ENCODE data around the gene GAA. TPM values are rescaled to one million over a fixed set of nuclear protein-coding genes. Genes with fewer than 3 reads are reported as not detected.

The GAA gene
- total RNA-seq, 5 donors from 2014 or later (not counting 1 experiment from before 2014, with no cell fraction given) = 32.0 to 47.2 (median 42.1) TPM

DNA sequence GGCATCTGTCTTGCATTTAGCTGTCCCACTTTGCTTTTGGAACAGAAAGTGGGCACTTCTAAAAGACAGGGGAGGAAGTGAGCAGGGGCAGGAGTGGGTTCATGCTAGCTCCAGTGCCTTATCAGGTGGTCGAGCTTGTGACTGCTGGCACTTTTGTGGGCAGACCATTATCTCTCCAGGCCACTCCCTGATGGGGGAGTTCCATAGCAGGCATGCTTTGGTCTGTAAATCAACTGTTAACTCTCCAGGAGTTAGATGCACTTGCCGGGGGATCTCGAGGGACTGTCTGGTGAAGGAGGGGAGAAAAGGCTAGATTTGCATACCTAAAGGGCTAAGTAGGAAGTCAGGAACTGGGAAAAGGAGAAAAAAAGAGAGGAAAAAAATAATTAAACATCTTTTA is 59.2 kb downstream of the GAA start:
- ChIA-PET CTCF (no interaction called here), POLR2A (no interaction called here)
- Histone ChIP-seq H3K27ac (ENCODE audit: low read length) (no peak overlapping the region), H3K4me1 (ENCODE audit: control insufficient read depth in 1 of 2, extremely low read depth in 1 of 2, insufficient read depth in 2 of 2, low read length in 2 of 2) (no peaks in the 10 kb centered on the region), H3K9me3 (no peaks in the 10 kb centered on the region), H3K27me3 (replicated peaks in 1 of 2; ENCODE audit: control insufficient read depth in 2 of 2, extremely low read depth in 1 of 2, insufficient read depth in 2 of 2, low read length in 1 of 2) (peaks cover 0 to 10% of the 10 kb centered on the region in 2 experiments), H3K4me3 (ENCODE audit: control insufficient read depth in 1 of 2, extremely low read depth in 1 of 2, low read length in 1 of 2) (no peak overlapping the region), H3K36me3 (ENCODE audit: control insufficient read depth in 2 of 2, extremely low read depth in 1 of 2, insufficient read depth in 1 of 2, low read length in 1 of 2) (no peaks in the 10 kb centered on the region)
- Mint-ChIP-seq H3K27ac (no peak overlapping the region), H3K36me3 (no peaks in the 10 kb centered on the region), H3K27me3 (peaks cover 7 to 19% of the 10 kb centered on the region in 2 donors), H3K9me3 (peaks cover 3 to 5% (median 5%) of the 10 kb centered on the region in 3 donors), H3K4me1 (peaks cover 0 to 4% (median 0%) of the 10 kb centered on the region in 3 donors), H3K4me3 (no peak overlapping the region)
- 20% methylated on average over 3 of the region's 3 CpGs for WGBS (ENCODE audit: insufficient coverage)
- ATAC-seq (replicated peaks in 1 of 4) = no peak
- no peak for DNase-seq

DNA sequence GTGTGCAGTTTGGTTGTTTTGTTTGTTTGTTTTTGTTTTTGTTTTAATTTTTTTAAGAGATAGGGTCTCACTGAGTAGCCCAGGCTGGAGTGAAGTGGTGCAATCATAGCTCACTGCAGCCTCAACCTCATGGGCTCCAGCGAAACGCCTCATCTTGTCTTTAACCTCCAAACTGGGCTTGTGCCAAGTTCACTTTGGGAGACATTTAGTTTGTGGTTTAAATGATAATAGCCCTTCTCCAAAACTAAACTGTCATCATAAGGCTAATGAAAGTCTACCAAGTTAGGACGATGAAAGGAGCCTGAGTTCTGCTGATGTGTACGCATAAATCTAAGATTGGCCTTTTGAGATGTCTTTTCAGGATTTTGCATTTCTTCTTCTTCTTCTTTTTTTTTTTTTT is 62.0 kb downstream of the GAA start:
- CTCF ChIA-PET = interaction anchor here (0.7 kb wide), 2 partner anchors 28 to 165 kb away, joined by 6 read pairs; no protein-coding TSS in a partner anchor
- H3K27me3 Mint-ChIP-seq = peaks cover 7 to 19% of the 10 kb centered on the region in 2 donors
- H3K27ac Mint-ChIP-seq = no peak overlapping the region

DNA sequence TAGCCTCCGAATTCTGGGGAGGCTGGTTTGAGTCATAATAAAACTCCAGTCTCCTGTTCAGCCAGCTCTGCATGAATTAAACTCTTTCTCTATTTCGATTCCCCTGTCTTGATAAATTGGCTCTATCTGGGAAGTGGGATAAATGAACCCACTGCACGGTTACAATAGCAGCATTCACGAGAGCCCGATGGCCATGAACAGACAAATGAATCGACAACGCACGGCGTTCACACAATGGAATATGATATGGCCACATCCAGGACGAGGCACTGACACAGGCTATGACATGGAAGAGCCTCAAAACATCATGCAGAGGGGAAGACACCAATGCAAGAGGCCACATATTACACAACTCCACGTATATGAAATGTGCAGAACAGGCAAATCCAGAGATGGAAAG is 62.8 kb downstream of the GAA start:
- H3K4me1 Mint-ChIP-seq = peaks cover 0 to 4% (median 0%) of the 10 kb centered on the region in 3 donors
- no peak overlapping the region for H3K27ac Mint-ChIP-seq
- CTCF ChIA-PET = interaction anchor here (0.7 kb wide), 2 partner anchors 28 to 166 kb away, joined by 6 read pairs; no protein-coding TSS in a partner anchor
- ATAC-seq (replicated peaks in 1 of 4) = no peak
- Histone ChIP-seq H3K36me3 (ENCODE audit: control insufficient read depth in 2 of 2, extremely low read depth in 1 of 2, insufficient read depth in 1 of 2, low read length in 1 of 2) (no peaks in the 10 kb centered on the region), H3K4me3 (ENCODE audit: control insufficient read depth in 1 of 2, extremely low read depth in 1 of 2, low read length in 1 of 2) (no peak overlapping the region), H3K27ac (ENCODE audit: low read length) (no peak overlapping the region), H3K4me1 (ENCODE audit: control insufficient read depth in 1 of 2, extremely low read depth in 1 of 2, insufficient read depth in 2 of 2, low read length in 2 of 2) (no peaks in the 10 kb centered on the region), H3K27me3 (replicated peaks in 1 of 2; ENCODE audit: control insufficient read depth in 2 of 2, extremely low read depth in 1 of 2, insufficient read depth in 2 of 2, low read length in 1 of 2) (peaks cover 0 to 17% of the 10 kb centered on the region in 2 experiments), H3K9me3 (no peaks in the 10 kb centered on the region)
- POLR2A ChIA-PET = interaction anchor here in 1 of 2 donors (0.6 kb wide), 1 partner anchor 17 kb away, joined by 3 read pairs; no protein-coding TSS in a partner anchor
- no peak overlapping the region for H3K4me3 Mint-ChIP-seq
- no peak for DNase-seq
- WGBS (ENCODE audit: insufficient coverage) = 86% methylated on average over 7 of the region's 11 CpGs
- H3K36me3 Mint-ChIP-seq = no peaks in the 10 kb centered on the region
- H3K27me3 Mint-ChIP-seq = peaks cover 7 to 19% of the 10 kb centered on the region in 2 donors
- H3K9me3 Mint-ChIP-seq = no peaks in the 10 kb centered on the region

More for the DNA sequence above, 62.0 kb downstream of the GAA start:
- Histone ChIP-seq H3K4me1 (ENCODE audit: control insufficient read depth in 1 of 2, extremely low read depth in 1 of 2, insufficient read depth in 2 of 2, low read length in 2 of 2) (no peaks in the 10 kb centered on the region), H3K9me3 (no peaks in the 10 kb centered on the region), H3K27me3 (replicated peaks in 1 of 2; ENCODE audit: control insufficient read depth in 2 of 2, extremely low read depth in 1 of 2, insufficient read depth in 2 of 2, low read length in 1 of 2) (peaks cover 0 to 15% of the 10 kb centered on the region in 2 experiments), H3K27ac (ENCODE audit: low read length) (no peak overlapping the region), H3K36me3 (ENCODE audit: control insufficient read depth in 2 of 2, extremely low read depth in 1 of 2, insufficient read depth in 1 of 2, low read length in 1 of 2) (no peaks in the 10 kb centered on the region), H3K4me3 (ENCODE audit: control insufficient read depth in 1 of 2, extremely low read depth in 1 of 2, low read length in 1 of 2) (no peak overlapping the region)
- Mint-ChIP-seq H3K4me3 (no peak overlapping the region), H3K4me1 (peaks cover 0 to 4% (median 0%) of the 10 kb centered on the region in 3 donors), H3K9me3 (no peaks in the 10 kb centered on the region), H3K36me3 (no peaks in the 10 kb centered on the region)
- POLR2A ChIA-PET = interaction anchor here in 1 of 2 donors (0.6 kb wide), 1 partner anchor 793 kb away, joined by 5 read pairs; no protein-coding TSS in a partner anchor
- DNase-seq (no peak), ATAC-seq (replicated peaks in 1 of 4) (no peak)
- no CpG with 5 or more reads among the region's 4 CpGs for WGBS (ENCODE audit: insufficient coverage)

DNA sequence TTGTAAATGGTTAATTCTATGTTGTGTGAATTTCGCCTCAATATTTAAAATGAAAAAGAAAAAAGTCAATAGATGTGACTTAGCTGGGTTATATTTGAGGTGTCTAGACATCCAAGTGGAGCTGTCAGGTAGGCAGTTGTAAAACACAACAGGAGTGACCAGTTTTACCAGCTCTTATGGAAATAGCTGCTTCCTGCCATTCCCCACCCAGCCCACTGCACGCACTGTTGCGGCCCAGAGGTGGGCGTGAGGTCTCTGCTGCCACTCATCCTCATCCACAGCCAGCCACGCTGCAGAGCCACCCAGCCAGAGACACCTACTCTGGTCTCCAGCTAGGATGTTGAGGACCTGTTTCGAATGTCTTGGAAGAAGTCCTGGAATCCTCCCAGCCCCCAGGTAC is 65.1 kb downstream of the GAA start:
- no peaks in the 10 kb centered on the region for H3K9me3 ChIP-seq
- no peaks in the 10 kb centered on the region for H3K4me1 ChIP-seq (ENCODE audit: control insufficient read depth in 1 of 2, extremely low read depth in 1 of 2, insufficient read depth in 2 of 2, low read length in 2 of 2)
- H3K27me3 ChIP-seq (replicated peaks in 1 of 2; ENCODE audit: control insufficient read depth in 2 of 2, extremely low read depth in 1 of 2, insufficient read depth in 2 of 2, low read length in 1 of 2) = peaks cover 0 to 24% of the 10 kb centered on the region in 2 experiments
- Mint-ChIP-seq H3K4me1 (no peaks in the 10 kb centered on the region), H3K4me3 (no peak overlapping the region), H3K27ac (no peak overlapping the region), H3K36me3 (no peaks in the 10 kb centered on the region), H3K9me3 (no peaks in the 10 kb centered on the region), H3K27me3 (peaks cover 0 to 7% of the 10 kb centered on the region in 2 donors)
- DNase-seq (no peak), ATAC-seq (replicated peaks in 1 of 4) (no peak)
- no peaks in the 10 kb centered on the region for H3K36me3 ChIP-seq (ENCODE audit: control insufficient read depth in 2 of 2, extremely low read depth in 1 of 2, insufficient read depth in 1 of 2, low read length in 1 of 2)
- ChIA-PET POLR2A (no interaction called here), CTCF (interaction anchor here in 1 of 2 donors (0.6 kb wide), 1 partner anchor 1835 kb away, joined by 3 read pairs; no protein-coding TSS in a partner anchor)
- H3K27ac ChIP-seq (ENCODE audit: low read length) = no peak overlapping the region
- H3K4me3 ChIP-seq (ENCODE audit: control insufficient read depth in 1 of 2, extremely low read depth in 1 of 2, low read length in 1 of 2) = no peak overlapping the region
- WGBS (ENCODE audit: insufficient coverage) = 100% methylated on average over 1 of the region's 6 CpGs

DNA sequence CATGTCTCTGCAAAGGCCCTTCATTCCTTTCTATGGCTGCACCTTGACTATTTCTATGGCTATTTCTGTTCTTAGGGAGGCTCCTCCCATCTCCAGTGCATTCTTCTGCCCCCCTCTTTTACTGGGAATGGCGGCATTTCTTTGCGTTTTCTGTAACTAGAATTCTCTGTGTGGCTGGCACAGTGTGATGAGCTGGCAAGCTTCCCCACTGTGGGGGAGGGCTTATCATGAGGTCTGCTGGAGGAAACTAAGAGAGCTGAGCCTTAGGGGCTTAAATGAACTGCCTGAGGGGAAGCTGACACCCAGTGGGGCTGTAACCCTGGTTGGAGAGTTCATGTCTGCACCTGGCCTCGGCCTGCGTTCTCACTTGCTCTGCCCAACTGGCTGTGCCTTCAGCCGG is 67.0 kb downstream of the GAA start:
- Histone ChIP-seq H3K9me3 (no peaks in the 10 kb centered on the region), H3K27ac (ENCODE audit: low read length) (no peak overlapping the region), H3K36me3 (ENCODE audit: control insufficient read depth in 2 of 2, extremely low read depth in 1 of 2, insufficient read depth in 1 of 2, low read length in 1 of 2) (no peaks in the 10 kb centered on the region), H3K4me3 (ENCODE audit: control insufficient read depth in 1 of 2, extremely low read depth in 1 of 2, low read length in 1 of 2) (no peak overlapping the region), H3K27me3 (replicated peaks in 1 of 2; ENCODE audit: control insufficient read depth in 2 of 2, extremely low read depth in 1 of 2, insufficient read depth in 2 of 2, low read length in 1 of 2) (peaks cover 0 to 20% of the 10 kb centered on the region in 2 experiments), H3K4me1 (ENCODE audit: control insufficient read depth in 1 of 2, extremely low read depth in 1 of 2, insufficient read depth in 2 of 2, low read length in 2 of 2) (no peaks in the 10 kb centered on the region)
- no peaks in the 10 kb centered on the region for H3K4me1 Mint-ChIP-seq
- ChIA-PET CTCF (no interaction called here), POLR2A (no interaction called here)
- no peaks in the 10 kb centered on the region for H3K36me3 Mint-ChIP-seq
- H3K4me3 Mint-ChIP-seq = no peak overlapping the region
- no peaks in the 10 kb centered on the region for H3K9me3 Mint-ChIP-seq
- H3K27me3 Mint-ChIP-seq = peaks cover 0 to 7% of the 10 kb centered on the region in 2 donors
- ATAC-seq (replicated peaks in 1 of 4) (no peak), DNase-seq (no peak)
- H3K27ac Mint-ChIP-seq = no peak overlapping the region
- WGBS (ENCODE audit: insufficient coverage) = 87% methylated on average over 3 of the region's 5 CpGs

DNA sequence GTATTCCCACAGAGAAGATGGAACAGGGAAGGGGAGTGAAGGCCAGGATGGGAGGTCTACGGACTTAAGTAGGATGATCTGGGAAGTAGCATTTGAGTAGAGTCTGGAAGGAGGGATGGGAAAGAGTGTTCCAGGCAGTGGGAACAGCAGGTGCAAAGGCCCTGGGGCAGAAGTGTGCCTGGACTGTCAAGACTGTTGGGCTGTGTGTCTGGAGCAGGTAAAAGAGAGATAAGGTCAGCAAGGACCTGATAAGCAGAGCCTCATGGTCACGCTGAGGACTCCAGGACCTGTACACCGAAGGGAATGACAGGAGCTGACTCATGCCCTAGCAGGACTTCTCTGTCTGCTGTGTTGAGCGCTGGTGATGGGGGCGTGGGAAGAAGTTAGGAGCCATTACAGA is 67.7 kb downstream of the GAA start:
- WGBS (ENCODE audit: insufficient coverage) = 99% methylated on average over 5 of the region's 5 CpGs
- Mint-ChIP-seq H3K4me1 (no peaks in the 10 kb centered on the region), H3K4me3 (no peak overlapping the region), H3K36me3 (no peaks in the 10 kb centered on the region), H3K27me3 (peaks cover 0 to 5% of the 10 kb centered on the region in 2 donors), H3K27ac (no peak overlapping the region), H3K9me3 (no peaks in the 10 kb centered on the region)
- peaks cover 0 to 20% of the 10 kb centered on the region in 2 experiments for H3K27me3 ChIP-seq (replicated peaks in 1 of 2; ENCODE audit: control insufficient read depth in 2 of 2, extremely low read depth in 1 of 2, insufficient read depth in 2 of 2, low read length in 1 of 2)
- H3K27ac ChIP-seq (ENCODE audit: low read length) = no peak overlapping the region
- ChIA-PET CTCF (no interaction called here), POLR2A (no interaction called here)
- H3K4me1 ChIP-seq (ENCODE audit: control insufficient read depth in 1 of 2, extremely low read depth in 1 of 2, insufficient read depth in 2 of 2, low read length in 2 of 2) = no peaks in the 10 kb centered on the region
- no peak overlapping the region for H3K4me3 ChIP-seq (ENCODE audit: control insufficient read depth in 1 of 2, extremely low read depth in 1 of 2, low read length in 1 of 2)
- DNase-seq (no peak), ATAC-seq (replicated peaks in 1 of 4) (no peak)
- no peaks in the 10 kb centered on the region for H3K9me3 ChIP-seq
- no peaks in the 10 kb centered on the region for H3K36me3 ChIP-seq (ENCODE audit: control insufficient read depth in 2 of 2, extremely low read depth in 1 of 2, insufficient read depth in 1 of 2, low read length in 1 of 2)
